ENCODE measurements around the gene CCL5. TPM values are rescaled to one million over a fixed set of nuclear protein-coding genes. Genes with fewer than 3 reads are reported as not detected.

CCL5 gene
- total RNA-seq, 1 donor from 2014 or later, result not detected

DNA sequence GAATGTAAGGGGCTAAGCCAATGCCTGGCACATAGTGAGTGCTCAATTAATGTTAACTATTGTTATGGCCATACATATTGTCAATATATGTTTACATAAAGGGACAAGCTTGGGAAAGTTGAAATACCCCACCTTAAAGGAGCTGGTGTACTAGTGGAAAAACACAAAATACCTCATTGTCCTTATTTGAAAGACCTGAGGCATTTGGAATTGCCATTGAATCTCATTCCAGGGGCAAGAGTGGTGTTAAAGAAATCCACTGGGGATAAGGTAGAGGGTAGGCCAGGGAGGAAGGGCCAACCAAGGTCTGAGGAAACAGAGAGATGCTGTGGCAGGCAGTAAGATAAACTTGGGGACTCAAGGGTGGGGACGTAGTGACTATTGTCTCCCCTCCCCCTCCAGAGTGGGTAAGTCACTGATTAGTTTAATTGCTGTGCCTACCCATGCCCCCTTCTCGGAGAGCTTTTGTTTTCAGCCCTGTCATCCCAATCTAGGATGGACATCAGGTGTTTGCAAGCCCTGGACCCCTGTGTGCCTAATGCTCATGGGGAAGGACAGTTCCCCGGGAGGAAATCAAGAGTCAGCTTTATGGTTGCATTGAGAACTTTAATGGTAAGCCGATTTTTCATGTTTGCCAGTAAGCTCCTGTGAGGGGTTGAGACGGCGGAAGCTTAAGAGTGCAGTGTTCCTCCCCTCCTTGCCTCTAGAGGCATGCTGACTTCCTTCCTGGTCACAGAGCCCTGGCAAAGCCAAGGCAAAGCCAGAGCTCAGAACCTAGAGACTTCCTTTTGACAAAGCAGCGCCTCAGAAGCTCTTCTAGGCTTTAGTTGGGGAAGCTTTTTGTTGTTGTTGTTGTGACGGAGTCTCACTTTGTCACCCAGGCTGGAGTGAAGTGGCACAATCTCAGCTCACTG is 9.0 kb downstream of the CCL5 start:
- no peak overlapping the region for H3K27ac Mint-ChIP-seq (ENCODE audit: unreplicated experiment)
- no peaks in the 10 kb centered on the region for H3K27me3 Mint-ChIP-seq (ENCODE audit: unreplicated experiment)
- no peaks in the 10 kb centered on the region for H3K36me3 Mint-ChIP-seq (ENCODE audit: unreplicated experiment)
- H3K4me3 Mint-ChIP-seq (ENCODE audit: unreplicated experiment), result no peak overlapping the region
- TF ChIP-seq CTCF (IDR thresholded peaks at IDR 0.05), result no peak
- no peaks in the 10 kb centered on the region for H3K9me3 Mint-ChIP-seq (ENCODE audit: unreplicated experiment)
- H3K4me1 Mint-ChIP-seq (ENCODE audit: unreplicated experiment), result peaks cover 5% of the 10 kb centered on the region
- no peak for DNase-seq (ENCODE audit: extremely low spot score, unreplicated experiment)

DNA sequence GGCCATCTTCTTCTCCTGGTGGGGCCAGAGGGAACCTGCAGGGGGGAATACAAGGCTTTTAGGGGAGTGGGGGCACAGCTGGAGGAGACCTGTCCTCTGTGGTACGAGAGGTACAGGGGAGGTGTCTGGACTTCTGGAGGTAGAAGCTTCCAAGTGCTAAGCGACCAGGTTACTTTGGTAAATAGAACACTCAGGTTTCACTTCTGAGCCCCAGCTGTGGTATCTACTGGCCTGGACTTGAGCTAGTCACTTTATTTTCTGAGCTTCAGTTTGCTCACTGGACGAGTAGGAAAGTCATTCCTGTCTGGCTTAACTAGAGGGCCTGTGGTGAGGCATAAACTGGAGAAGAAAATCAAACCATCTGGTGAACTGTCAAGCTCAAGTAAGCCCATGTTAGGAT is 11.4 kb downstream of the CCL5 start, which contains the start of gene HEATR9:
Gene HEATR9 (minus strand): TSS at position 155 of the 400 bp plus-strand sequence. CDS start 149 bp downstream, at position 6.
- TF ChIP-seq CTCF (IDR thresholded peaks at IDR 0.05), result no peak
- Mint-ChIP-seq H3K27me3 (ENCODE audit: unreplicated experiment) (no peaks in the 10 kb centered on the region), H3K36me3 (ENCODE audit: unreplicated experiment) (peaks cover 1% of the 10 kb centered on the region), H3K4me1 (ENCODE audit: unreplicated experiment) (peaks cover 10% of the 10 kb centered on the region), H3K9me3 (ENCODE audit: unreplicated experiment) (no peaks in the 10 kb centered on the region), H3K4me3 (ENCODE audit: unreplicated experiment) (no peak within 1 kb of the TSS), H3K27ac (ENCODE audit: unreplicated experiment) (no peak within 1 kb of the TSS)
- DNase-seq (ENCODE audit: extremely low spot score, unreplicated experiment), result no peak

DNA sequence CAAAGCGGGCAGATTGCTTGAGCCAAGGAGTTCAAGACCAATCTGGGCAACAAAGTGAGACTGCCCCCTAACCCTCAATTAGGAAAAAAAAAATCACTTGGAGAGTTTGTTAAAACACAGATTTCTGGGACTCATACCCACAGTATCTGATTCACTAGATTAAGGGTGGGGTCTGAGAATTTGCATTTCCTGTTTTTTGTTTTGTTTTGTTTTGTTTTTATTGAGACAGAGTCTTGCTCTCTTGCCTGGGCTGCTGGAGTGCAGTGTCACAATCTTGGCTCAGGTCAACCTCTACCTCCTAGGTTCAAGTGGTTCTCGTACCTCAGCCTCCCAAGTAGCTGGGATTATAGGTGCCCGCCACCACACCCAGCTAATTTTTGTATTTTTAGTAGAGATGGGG is 12.6 kb downstream of the CCL5 start:
- Mint-ChIP-seq H3K27ac (ENCODE audit: unreplicated experiment) (no peak overlapping the region), H3K36me3 (ENCODE audit: unreplicated experiment) (peaks cover 1% of the 10 kb centered on the region)

GRCh38 chr17:35866341-35866950 is 13.7 kb downstream of the CCL5 start:
- Mint-ChIP-seq H3K4me1 (ENCODE audit: unreplicated experiment) (peaks cover 10% of the 10 kb centered on the region), H3K27me3 (ENCODE audit: unreplicated experiment) (no peaks in the 10 kb centered on the region), H3K36me3 (ENCODE audit: unreplicated experiment) (peaks cover 1% of the 10 kb centered on the region), H3K4me3 (ENCODE audit: unreplicated experiment) (no peak overlapping the region), H3K9me3 (ENCODE audit: unreplicated experiment) (no peaks in the 10 kb centered on the region), H3K27ac (ENCODE audit: unreplicated experiment) (peak overlapping the region; percentile 63)
- TF ChIP-seq CTCF (IDR thresholded peaks at IDR 0.05), result no peak
- no peak for DNase-seq (ENCODE audit: extremely low spot score, unreplicated experiment)

More for the DNA sequence above, 12.6 kb downstream of the CCL5 start:
- peaks cover 10% of the 10 kb centered on the region for H3K4me1 Mint-ChIP-seq (ENCODE audit: unreplicated experiment)
- TF ChIP-seq CTCF (IDR thresholded peaks at IDR 0.05), result no peak
- H3K27me3 Mint-ChIP-seq (ENCODE audit: unreplicated experiment), result no peaks in the 10 kb centered on the region
- no peak overlapping the region for H3K4me3 Mint-ChIP-seq (ENCODE audit: unreplicated experiment)
- no peaks in the 10 kb centered on the region for H3K9me3 Mint-ChIP-seq (ENCODE audit: unreplicated experiment)
- DNase-seq (ENCODE audit: extremely low spot score, unreplicated experiment), result no peak

All from osteocyte (in vitro differentiated cells).